ENCODE data around the gene SLC25A21. TPM values are rescaled to one million over a fixed set of nuclear protein-coding genes. Genes with fewer than 3 reads are reported as not detected.

The SLC25A21 gene
- total RNA-seq, 4 donors from 2014 or later: 0.82 to 11.1 TPM; not detected in 2

DNA sequence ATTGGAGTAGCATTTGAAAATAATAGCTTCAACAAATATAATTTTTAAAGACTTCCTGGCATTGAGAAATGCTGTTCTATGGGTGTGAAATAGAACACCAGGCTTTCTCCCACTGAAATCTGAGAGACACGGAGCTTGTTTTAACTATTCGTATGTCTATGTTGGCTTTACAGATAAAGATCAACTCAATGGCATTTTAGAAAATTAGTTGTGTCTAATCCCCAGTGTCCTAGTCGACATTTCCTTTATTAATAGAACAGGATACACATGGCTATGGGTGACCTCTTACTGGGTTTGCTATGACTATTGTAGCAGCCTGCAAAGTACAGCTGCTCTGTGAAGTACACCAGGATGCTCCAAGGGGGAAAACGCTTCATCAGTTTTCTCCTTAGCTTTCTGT lies 159.3 kb downstream of the SLC25A21 start:
- in situ Hi-C loops (cut with MboI; ENCODE audit: low pct_ligation_motif_present in 1 of 4, low pct_unique_long_range_greater_than_20kb in 1 of 4, low sequenced_read_pairs in 3 of 4): no loop called here
- Histone ChIP-seq H3K4me3 (no peak overlapping the region), H3K36me3 (no peaks in the 10 kb centered on the region), H3K27ac (no peak overlapping the region), H3K9me3 (no peaks in the 10 kb centered on the region), H3K4me1 (no peaks in the 10 kb centered on the region), H3K27me3 (no peaks in the 10 kb centered on the region)
- no peak for DNase-seq
- TF ChIP-seq POLR2A (IDR thresholded peaks at IDR 0.05) (no peak), EP300 (IDR thresholded peaks at IDR 0.05; ENCODE audit: low read depth) (no peak), POLR2AphosphoS5 (IDR thresholded peaks at IDR 0.05) (no peak)
- TF ChIP-seq, protein P1, sequence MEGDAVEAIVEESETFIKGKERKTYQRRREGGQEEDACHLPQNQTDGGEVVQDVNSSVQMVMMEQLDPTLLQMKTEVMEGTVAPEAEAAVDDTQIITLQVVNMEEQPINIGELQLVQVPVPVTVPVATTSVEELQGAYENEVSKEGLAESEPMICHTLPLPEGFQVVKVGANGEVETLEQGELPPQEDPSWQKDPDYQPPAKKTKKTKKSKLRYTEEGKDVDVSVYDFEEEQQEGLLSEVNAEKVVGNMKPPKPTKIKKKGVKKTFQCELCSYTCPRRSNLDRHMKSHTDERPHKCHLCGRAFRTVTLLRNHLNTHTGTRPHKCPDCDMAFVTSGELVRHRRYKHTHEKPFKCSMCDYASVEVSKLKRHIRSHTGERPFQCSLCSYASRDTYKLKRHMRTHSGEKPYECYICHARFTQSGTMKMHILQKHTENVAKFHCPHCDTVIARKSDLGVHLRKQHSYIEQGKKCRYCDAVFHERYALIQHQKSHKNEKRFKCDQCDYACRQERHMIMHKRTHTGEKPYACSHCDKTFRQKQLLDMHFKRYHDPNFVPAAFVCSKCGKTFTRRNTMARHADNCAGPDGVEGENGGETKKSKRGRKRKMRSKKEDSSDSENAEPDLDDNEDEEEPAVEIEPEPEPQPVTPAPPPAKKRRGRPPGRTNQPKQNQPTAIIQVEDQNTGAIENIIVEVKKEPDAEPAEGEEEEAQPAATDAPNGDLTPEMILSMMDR (IDR thresholded peaks at IDR 0.05): no peak
- WGBS, 2 donors (ENCODE audit: low coverage in 1 of 2): 42 to 44% methylated on average over 4 of the region's 4 CpGs
- intact Hi-C loops (cut with DNase I; ENCODE audit: low total_unique reads): no loop called here

DNA sequence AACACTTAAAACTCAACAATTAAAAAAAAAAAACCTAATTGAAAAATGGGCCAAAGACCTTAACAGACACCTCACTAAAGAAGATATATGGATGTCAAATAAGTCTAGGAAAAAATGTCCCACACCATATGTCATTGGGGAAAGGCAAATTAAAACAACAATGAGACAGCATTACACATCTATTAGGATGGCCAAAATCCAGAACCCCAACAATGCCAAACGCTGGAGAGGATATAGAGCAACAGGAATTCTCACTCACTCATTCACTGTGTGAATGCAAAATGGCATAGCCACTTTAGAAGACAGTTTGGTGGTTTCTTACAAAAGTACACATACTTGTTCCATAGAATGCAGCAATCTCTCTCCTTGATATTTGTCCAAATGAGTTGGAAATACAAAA lies 173.7 kb downstream of the SLC25A21 start:
- WGBS, 2 donors (ENCODE audit: low coverage in 1 of 2): 33 to 60% methylated on average over 1 of the region's 1 CpG
- in situ Hi-C loops (cut with MboI; ENCODE audit: low pct_ligation_motif_present in 1 of 4, low pct_unique_long_range_greater_than_20kb in 1 of 4, low sequenced_read_pairs in 3 of 4) (no loop called here), intact Hi-C loops (cut with DNase I; ENCODE audit: low total_unique reads) (no loop called here)
- no peak for DNase-seq
- Histone ChIP-seq H3K27ac (no peak overlapping the region), H3K36me3 (no peaks in the 10 kb centered on the region), H3K4me3 (no peak overlapping the region), H3K9me3 (no peaks in the 10 kb centered on the region), H3K4me1 (no peaks in the 10 kb centered on the region), H3K27me3 (no peaks in the 10 kb centered on the region)
- TF ChIP-seq EP300 (IDR thresholded peaks at IDR 0.05; ENCODE audit: low read depth) (no peak), POLR2AphosphoS5 (IDR thresholded peaks at IDR 0.05) (no peak), POLR2A (IDR thresholded peaks at IDR 0.05) (no peak)
- TF ChIP-seq, protein P1 (IDR thresholded peaks at IDR 0.05): no peak

DNA sequence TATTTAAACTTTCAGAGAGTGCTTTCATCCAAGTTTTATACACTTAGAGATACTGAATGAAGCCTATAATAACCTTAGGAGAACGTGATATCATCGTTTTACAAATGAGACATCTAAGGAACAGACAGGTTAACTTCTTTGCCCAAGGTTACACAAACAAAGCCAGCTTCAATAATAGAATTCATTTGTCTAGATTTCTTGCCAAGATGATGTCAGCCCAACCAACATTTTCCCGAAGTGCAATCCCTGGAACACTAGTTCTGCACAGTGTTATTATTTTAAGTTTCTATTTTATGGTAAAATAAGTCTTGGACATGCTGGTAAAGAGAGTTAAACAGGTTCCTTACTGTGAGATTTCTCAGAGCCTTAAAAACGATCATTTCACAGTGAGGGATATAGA lies 174.6 kb downstream of the SLC25A21 start:
- TF ChIP-seq, protein P1 (IDR thresholded peaks at IDR 0.05): no peak
- TF ChIP-seq POLR2AphosphoS5 (IDR thresholded peaks at IDR 0.05): no peak
- no peak for TF ChIP-seq EP300 (IDR thresholded peaks at IDR 0.05; ENCODE audit: low read depth)
- TF ChIP-seq POLR2A (IDR thresholded peaks at IDR 0.05): no peak
- DNase-seq: no peak
- no peaks in the 10 kb centered on the region for H3K27me3 ChIP-seq
- no peaks in the 10 kb centered on the region for H3K4me1 ChIP-seq
- H3K4me3 ChIP-seq: no peak overlapping the region
- H3K9me3 ChIP-seq: no peaks in the 10 kb centered on the region
- intact Hi-C loops (cut with DNase I; ENCODE audit: low total_unique reads) (no loop called here), in situ Hi-C loops (cut with MboI; ENCODE audit: low pct_ligation_motif_present in 1 of 4, low pct_unique_long_range_greater_than_20kb in 1 of 4, low sequenced_read_pairs in 3 of 4) (no loop called here)
- WGBS, 2 donors (ENCODE audit: low coverage in 1 of 2): 23 to 26% methylated on average over 4 of the region's 4 CpGs
- no peaks in the 10 kb centered on the region for H3K36me3 ChIP-seq
- no peak overlapping the region for H3K27ac ChIP-seq

DNA sequence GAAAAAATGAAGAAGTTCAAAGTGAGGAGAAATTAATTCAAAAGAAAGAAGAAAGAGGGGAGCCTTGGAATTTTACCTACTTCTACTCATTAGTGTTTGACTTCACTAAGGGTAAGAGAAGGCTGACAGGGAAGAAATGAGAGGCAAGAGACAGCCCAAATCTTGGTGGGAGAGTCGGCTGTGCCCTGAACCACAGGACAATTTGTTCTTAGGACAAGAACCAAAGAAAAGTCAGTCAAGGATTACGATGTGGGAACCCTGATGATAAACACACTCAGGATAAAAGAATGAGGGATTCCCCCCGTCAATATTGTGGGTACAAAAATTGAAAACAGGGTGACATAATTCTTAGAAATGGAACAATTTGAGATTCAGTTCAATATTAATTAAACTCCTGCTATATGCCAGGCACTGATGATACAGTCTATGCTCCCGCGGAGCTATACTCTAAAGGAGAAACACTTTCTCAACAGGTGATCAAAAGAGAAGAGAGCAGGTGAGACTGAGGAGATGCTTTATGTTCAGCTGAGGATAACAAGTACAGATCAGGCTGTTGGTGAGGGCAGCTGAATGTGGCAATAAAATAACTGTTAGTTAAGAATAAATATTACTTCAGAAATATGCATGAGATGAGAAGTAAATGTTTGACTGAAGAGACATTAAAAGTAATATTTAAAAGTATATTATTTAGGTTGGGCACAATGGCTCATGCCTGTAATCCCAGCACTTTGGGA lies 175.4 kb downstream of the SLC25A21 start:
- H3K4me1 ChIP-seq: no peaks in the 10 kb centered on the region
- no peaks in the 10 kb centered on the region for H3K9me3 ChIP-seq
- TF ChIP-seq POLR2A (IDR thresholded peaks at IDR 0.05): no peak
- TF ChIP-seq, protein P1 (IDR thresholded peaks at IDR 0.05): no peak
- no peak for TF ChIP-seq POLR2AphosphoS5 (IDR thresholded peaks at IDR 0.05)
- no peak for TF ChIP-seq EP300 (IDR thresholded peaks at IDR 0.05; ENCODE audit: low read depth)
- no peaks in the 10 kb centered on the region for H3K36me3 ChIP-seq
- in situ Hi-C loops (cut with MboI; ENCODE audit: low pct_ligation_motif_present in 1 of 4, low pct_unique_long_range_greater_than_20kb in 1 of 4, low sequenced_read_pairs in 3 of 4) (no loop called here), intact Hi-C loops (cut with DNase I; ENCODE audit: low total_unique reads) (no loop called here)
- WGBS, 2 donors (ENCODE audit: low coverage in 1 of 2): 74 to 89% methylated on average over 5 of the region's 5 CpGs
- H3K27ac ChIP-seq: no peak overlapping the region
- no peak for DNase-seq
- H3K4me3 ChIP-seq: no peak overlapping the region
- H3K27me3 ChIP-seq: no peaks in the 10 kb centered on the region
